GM12801 (cell line): ENCODE results near the gene GPR156.

Experiments
- TF ChIP-seq, protein P1 (sequence below): IDR thresholded peaks from one replicate; pipeline ENCODE4 v1.5.1; 2011; ENCODE audit warnings: control low read depth; ENCODE audit not compliant: insufficient read length; ENCODE audit errors: extremely low read depth

Gene GPR156

DNA sequence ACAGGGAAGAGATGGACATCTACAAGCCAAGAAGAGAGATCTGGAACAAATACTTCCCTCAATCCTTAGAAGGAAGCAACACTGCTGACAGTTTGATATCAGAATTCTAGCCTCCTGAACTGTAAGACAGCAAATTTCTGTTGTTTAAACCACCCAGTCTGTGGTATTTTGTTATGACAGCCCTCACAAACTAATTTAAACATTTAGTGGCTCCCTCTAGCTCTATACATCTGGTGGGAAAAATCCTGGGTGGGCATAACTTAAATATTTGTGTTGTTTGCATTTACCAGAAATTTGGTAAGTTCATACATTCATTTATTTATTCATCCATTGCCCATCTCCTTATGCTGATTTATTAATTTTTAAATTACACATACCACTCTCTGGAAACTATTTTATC lies 128.3 kb downstream of the GPR156 start:
- TF ChIP-seq, protein P1, sequence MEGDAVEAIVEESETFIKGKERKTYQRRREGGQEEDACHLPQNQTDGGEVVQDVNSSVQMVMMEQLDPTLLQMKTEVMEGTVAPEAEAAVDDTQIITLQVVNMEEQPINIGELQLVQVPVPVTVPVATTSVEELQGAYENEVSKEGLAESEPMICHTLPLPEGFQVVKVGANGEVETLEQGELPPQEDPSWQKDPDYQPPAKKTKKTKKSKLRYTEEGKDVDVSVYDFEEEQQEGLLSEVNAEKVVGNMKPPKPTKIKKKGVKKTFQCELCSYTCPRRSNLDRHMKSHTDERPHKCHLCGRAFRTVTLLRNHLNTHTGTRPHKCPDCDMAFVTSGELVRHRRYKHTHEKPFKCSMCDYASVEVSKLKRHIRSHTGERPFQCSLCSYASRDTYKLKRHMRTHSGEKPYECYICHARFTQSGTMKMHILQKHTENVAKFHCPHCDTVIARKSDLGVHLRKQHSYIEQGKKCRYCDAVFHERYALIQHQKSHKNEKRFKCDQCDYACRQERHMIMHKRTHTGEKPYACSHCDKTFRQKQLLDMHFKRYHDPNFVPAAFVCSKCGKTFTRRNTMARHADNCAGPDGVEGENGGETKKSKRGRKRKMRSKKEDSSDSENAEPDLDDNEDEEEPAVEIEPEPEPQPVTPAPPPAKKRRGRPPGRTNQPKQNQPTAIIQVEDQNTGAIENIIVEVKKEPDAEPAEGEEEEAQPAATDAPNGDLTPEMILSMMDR: no peak

DNA sequence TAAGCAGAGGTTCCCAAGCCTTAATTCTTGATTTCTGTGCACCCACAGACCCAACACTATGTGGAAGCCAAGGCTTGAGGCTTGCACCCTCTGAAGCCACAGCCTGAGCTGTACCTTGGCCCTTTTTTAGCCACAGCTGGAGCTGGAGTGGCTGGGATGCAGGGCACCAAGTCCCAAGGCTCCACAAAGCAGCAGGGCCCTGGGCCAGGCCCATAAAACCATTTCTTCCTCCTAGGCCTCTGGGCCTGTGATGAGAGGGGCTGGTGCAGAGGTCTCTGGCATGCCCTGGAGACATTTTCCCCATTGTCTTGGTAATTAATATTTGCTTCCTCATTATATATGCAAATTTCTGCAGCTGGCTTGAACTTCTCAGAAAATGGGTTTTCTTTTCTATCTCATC lies 129.9 kb downstream of the GPR156 start:
- TF ChIP-seq, protein P1: no peak

DNA sequence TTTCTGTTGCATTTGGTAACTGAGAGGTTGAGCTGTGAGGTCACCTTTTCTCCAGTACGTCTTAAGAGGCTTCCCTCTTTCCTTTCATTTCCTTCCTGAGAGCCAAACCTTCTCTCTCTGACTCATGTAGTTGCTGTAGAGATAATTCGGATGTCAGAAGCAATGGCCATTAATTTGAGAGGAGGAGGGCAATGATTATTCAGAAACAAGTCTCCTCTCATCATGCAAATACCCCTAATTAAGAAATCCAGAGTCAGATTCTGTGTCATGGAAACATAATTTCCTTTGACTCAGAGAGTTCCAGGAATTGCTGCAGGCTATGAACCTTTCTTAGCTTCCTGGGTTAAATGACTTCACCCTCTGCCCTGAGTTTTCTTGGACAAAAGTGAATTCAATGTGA lies 131.7 kb downstream of the GPR156 start:
- TF ChIP-seq, protein P1: no peak

DNA sequence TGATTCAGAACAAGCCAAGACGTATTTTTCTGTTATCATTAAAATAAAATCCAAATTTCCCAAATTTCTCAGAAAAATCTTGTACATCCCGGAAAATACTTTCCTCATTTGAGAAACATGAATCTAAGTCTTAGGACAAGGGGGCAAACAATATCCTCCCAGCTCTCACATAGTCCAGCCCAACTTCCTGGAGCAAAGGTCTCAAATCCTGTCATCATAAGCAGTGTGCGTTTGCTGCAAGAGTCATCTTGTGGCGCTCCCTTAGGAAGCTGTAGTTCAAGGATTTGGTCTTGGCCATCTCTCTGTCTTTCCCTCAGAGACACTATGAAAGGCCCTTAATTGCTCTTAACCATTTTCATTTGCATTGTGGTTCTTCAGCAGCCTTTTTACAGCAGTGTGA lies 133.2 kb downstream of the GPR156 start:
- TF ChIP-seq, protein P1: no peak

DNA sequence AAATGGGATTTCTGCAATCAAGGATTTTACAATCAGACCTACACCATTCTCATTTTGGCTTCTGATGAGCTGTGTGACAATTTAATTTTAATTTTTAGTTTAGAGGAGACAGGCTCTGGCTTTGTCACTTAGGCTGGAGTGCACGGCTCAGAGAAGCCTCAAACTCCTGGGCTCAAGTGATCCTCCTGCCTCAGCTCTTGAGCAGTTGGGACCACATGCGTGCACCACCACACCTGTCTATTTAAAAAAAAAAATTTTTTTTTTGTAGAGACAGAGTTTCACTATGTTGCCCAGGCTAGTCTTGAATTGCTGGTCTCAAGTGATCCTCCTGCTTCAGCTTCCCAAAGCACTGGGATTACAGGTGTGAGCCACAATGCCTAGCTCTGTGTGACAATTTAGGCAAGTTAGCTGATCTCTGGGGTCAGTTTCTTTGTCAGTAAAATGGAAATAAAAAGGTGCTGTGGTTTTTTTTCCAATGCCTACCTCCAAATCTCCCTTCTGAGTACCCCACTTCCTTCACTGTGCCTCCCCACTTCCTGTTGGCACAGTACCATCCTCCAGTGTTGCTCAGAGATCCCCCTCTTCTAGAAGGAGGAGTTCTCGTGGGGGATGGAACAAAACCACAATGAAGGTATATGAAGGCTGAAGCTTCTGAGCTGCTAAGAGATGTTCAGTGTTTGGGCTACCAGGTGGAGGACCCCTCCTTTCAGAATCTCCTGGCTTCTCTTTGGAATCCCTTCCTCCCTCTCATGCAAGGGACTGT lies 136.7 kb downstream of the GPR156 start:
- TF ChIP-seq, protein P1: no peak

DNA sequence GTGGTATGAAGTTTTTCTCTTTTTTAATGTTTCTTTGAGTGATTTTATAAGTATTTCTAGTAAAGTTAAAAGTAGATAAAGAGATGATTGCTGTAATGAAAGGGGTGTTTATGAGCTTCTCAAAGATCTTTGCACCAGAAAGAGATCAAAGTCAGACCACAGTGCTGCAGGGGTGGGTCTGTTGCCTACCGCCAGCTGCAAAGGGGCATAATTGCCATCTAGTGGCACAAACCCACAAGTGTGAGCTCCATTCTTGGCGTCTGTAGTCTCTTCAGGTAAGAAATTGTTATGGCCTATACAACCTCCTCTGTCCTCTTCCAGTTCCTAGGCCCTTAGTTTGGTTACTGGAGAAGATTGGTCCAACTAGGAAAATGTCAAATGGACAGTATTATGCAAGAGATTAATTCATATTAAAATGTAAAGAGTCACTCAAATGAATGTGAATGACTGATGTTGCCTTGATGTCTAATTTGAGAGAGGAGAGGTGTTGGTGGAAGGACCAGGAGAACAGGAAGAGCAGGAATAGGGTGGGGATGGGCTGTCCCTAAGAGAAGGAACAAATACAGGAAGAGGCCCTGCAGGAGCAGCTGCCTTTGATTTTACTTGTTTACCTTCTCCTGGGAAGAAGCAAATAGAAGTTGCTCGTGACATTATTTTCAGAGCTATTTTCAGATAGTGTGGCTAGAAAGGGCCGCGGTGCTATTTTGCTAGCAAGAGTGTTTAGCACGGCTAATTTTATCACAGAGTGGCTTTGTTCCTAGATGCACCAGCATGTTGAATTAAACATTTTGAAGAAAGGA lies 137.8 kb downstream of the GPR156 start:
- TF ChIP-seq, protein P1: no peak

DNA sequence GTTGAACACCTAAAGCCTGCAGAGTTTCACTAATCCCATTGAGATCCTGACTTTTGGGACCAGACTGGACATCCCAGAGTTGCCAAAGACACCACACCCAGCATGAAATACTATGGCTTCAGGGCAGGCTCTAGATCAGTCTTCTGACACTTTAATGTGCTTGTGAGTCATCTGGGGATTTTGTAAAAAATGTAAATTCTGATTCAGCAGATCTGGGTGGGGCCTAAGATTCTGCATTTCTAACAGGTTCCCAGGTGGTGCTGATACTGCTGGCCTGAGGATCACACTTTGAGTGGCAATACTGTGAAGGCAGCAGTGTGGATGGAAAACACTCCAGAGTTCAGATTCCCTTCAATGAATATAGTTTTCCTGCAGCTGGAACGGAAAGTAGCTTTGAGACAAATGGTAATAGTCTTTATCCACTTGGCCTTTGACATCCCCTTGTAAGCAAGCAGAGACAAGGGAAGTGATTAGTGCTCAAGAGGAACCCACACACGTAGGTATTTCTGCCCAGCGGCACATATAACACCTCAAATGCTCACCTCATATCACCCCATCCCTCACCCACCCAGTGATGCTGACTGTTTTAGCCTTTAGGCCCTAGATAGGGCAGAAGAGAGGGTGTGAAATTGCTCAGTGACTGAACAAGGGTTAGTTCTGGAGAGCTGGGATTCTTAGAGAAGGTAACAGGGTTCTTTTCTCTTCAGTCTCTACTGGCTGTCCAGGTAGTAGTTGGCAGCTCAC lies 139.3 kb downstream of the GPR156 start:
- TF ChIP-seq, protein P1: no peak
